ENCODE data around the gene LCA5L. TPM values are rescaled to one million over a fixed set of nuclear protein-coding genes. Genes with fewer than 3 reads are reported as not detected.
"Not testable (repeated sequence)": the region's sequence is repeated elsewhere in the genome, so short reads cannot be mapped to it uniquely, and the experiment has no call there.

LCA5L gene
- polyA plus RNA-seq, 3 donors, result 3.8 to 7.2 (median 3.9) TPM

GRCh38 chr21:39369896-39370288, 75.7 kb downstream of the LCA5L start:
- DNase-seq (ENCODE audit: extremely low read depth in 1 of 11, low read depth in 9 of 11, low spot score in 4 of 11), result not testable (repeated sequence)

DNA sequence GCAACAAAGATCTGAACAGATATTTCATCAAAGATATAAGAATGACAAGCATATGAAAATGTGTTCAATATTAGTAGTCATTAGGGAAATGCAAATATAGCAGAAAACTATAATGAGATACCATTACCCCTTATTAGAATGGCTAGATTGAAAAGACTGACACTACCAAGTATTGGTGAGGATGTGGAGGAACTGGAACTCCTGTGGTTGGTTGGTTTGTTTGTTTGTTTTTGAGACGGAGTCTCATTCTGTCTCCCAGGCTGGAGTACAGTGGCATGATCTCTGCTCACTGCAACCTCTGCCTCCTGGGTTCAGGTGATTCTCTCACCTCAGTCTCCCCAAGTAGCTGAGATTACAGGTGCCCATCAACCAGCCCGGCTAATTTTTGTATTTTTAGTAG, 77.8 kb downstream of the LCA5L start:
- no peak for DNase-seq (ENCODE audit: extremely low read depth in 1 of 11, low read depth in 9 of 11, low spot score in 4 of 11)

- DNase-seq (ENCODE audit: extremely low read depth in 1 of 11, low read depth in 9 of 11, low spot score in 4 of 11), result no peak
Measured at GRCh38 chr21:39366563-39366962, 79.0 kb downstream of the LCA5L start.

- no peak for DNase-seq (ENCODE audit: extremely low read depth in 1 of 11, low read depth in 9 of 11, low spot score in 4 of 11)
Measured at GRCh38 chr21:39364949-39365348, 80.6 kb downstream of the LCA5L start.

- no peak for DNase-seq (ENCODE audit: extremely low read depth in 1 of 11, low read depth in 9 of 11, low spot score in 4 of 11)
Measured at GRCh38 chr21:39363607-39364555, 81.7 kb downstream of the LCA5L start.

- no peak for DNase-seq (ENCODE audit: extremely low read depth in 1 of 11, low read depth in 9 of 11, low spot score in 4 of 11)
Measured at GRCh38 chr21:39362733-39363132, 82.8 kb downstream of the LCA5L start.

DNA sequence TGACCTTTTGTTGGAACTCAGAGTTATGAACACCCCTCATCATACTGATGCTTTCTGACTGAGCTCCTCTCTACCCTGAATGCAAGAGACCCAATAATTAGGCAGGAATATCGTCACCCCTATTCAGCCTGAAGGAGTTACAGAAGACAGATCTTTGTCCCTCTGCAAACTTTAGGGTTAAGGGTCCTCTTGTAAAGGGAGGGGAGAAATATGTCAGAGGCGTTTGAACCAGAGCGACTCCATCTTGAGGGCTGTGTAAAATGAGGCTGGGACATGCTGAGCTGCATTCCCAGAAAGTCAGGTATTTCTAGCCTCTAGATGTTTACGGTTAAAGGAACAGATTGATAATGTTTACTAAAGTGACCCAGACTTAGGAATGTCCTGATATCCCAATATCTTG, 86.2 kb downstream of the LCA5L start:
- DNase-seq (ENCODE audit: extremely low read depth in 1 of 11, low read depth in 9 of 11, low spot score in 4 of 11), result no peak

Other genes starting within 250 kb of the LCA5L start
- gene BRWD1, start 132.1 kb downstream of the LCA5L start, polyA plus RNA-seq (ENCODE audit: insufficient read length in 3 of 3), result 10 to 100 TPM; 43.9 to 54.7 (median 50.9) TPM
- 100 to 1,000 TPM; 663 to 818 (median 691) TPM for gene HMGN1, start 96.7 kb downstream of the LCA5L start, polyA plus RNA-seq (ENCODE audit: insufficient read length in 3 of 3)
- 1 to 10 TPM; 2.5 to 3.5 (median 2.9) TPM for gene SH3BGR, start 6.2 kb upstream of the LCA5L start, polyA plus RNA-seq (ENCODE audit: insufficient read length in 3 of 3)
- gene B3GALT5, start 167.2 kb upstream of the LCA5L start, polyA plus RNA-seq (ENCODE audit: insufficient read length in 3 of 3), result 1 to 10 TPM; 1.2 to 1.5 (median 1.4) TPM